Right renal cortex interstitium (tissue), 3 donors: ENCODE results near the gene RHOXF1. TPM values are rescaled to one million over a fixed set of nuclear protein-coding genes. Genes with fewer than 3 reads are reported as not detected.
"Not testable (repeated sequence)": the region's sequence is repeated elsewhere in the genome, so short reads cannot be mapped to it uniquely, and the experiment has no call there.

Experiments used
- DNase-seq, 3 donors: peaks; one replicate each; pipeline ENCODE4 v3.0.0-alpha.2; 2013; ENCODE audit warnings: low read depth in 3 of 3, low spot score in 2 of 3
- polyA plus RNA-seq, 3 donors: library from polyadenylated mRNA; unstranded; fragments of 120-200 nt; gene quantifications; one replicate each; pipeline ENCODE4 v1.2.1, GENCODE V29; 2013; ENCODE audit not compliant: insufficient read length in 3 of 3

Gene RHOXF1
- polyA plus RNA-seq, 3 donors: 0.58 to 1.1 TPM; not detected in 1

DNA sequence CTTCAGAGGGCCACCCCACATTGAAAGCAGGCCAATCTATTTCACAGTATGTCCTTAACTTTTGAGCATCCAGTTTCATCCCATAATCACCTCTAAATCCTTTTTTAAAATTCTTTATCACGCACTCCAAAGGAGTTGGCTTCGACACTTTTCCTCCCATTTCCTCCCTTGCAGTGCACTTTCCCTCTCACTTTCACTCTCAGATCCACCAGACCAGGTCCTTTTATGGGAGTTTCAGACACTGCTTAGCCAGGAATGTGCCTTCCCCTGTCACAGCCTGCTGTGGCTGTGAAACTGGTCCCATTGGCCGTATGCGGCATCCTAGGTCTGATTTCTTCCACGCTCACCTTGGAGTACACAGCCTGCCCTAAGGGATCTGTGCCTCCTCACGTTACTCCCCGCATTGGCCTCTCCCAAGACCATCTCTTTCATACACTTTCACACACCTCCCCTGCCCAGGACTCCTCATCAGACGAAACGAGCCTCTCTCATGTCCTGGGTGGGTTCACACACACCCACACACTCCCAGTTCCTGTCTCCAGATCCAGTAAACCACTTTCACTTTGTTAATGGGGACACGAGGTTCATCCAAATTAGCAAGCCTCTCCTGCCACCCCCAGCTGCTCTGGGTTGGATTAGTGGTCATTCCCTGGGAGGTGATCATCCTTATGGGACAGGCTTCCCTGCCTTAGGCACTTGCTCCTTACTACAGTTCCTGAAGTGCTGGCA lies 28.3 kb downstream of the RHOXF1 start:
- DNase-seq: no peak

DNA sequence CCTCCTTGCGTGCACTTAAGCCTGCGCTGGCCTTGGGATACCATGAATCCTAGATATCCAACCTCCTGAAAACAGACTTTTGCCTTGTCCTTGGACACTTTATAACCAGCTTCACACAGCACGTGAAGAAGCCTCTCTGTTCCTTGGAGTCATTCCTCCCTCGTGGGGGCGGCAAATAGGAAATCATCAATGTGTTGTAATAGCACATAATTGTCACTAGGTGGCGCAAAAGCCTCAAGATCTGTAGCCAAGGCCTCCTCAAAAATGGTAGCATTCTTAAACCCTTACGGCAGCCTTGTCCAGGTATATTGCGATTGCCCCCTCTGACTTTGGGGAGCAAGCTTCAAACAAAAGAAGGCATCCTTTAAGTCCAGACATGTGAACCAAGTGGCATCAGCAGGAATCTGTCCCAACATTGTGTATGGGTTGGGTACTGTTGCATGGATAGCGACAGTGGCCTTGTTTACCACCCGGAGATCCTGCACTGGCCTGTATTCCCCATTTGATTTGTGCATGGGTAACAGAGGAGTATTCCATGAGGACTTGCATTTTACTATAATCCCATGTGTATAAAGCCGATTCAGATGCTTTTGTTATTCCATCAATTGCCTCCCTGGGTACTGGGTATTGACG lies 30.0 kb downstream of the RHOXF1 start:
- not testable (repeated sequence) for DNase-seq

DNA sequence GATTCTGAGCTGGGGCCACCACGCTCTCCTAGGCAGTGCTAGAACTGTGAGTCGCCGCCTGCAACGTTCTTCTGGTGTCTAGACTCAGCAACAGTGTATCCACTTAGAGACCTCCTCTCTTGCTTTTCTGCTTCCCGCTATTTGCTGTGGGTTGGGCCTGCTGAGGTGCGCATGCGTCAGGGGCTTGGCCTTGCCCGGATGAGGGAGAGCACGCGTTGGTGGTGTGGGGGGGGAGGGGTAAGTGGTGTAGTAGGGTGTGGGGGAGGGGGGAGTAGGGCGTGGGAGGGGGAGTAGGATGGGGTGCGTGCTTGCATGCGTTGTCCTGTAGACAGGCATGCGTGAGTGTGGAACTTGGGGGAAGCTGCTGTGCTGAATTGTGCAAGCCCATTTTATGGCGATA lies 38.1 kb downstream of the RHOXF1 start, which contains the start of gene RHOXF2B:
RHOXF2B (minus strand) TSS at position 101 of the 400 bp plus-strand sequence. CDS start 138 bp downstream, outside the sequence.
- DNase-seq: not testable (repeated sequence)

DNA sequence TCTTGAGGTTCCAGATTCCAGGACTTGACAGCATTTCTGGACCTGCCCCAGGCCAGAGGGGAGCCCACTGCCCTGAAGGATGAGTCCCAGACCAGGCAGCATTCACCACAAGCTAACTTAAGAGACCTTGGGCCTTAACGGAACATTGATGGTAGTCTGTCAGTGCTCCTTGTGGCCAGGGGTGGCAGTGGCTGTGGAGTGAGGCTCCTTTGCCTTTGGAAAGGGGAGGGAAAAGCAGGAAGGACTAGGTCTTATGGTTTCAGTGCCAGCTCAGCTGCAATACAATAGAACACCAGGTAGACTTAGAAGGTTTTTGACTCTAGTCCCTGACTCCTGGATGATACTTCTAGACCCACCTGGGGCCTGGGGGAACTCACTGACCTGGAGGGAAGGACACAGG lies 49.5 kb downstream of the RHOXF1 start:
- DNase-seq: not testable (repeated sequence)

Other genes with a start within 250 kb of the RHOXF1 start
- gene RNF113A, start 244.2 kb downstream of the RHOXF1 start, polyA plus RNA-seq: 10 to 100 TPM; 11.6 to 13.7 (median 11.9) TPM
- 100 to 1,000 TPM; 167 to 180 (median 173) TPM for gene NDUFA1, start 244.1 kb downstream of the RHOXF1 start, polyA plus RNA-seq
- under 1 TPM; 0.26 to 0.37 (median 0.31) TPM for gene AKAP14, start 220.0 kb downstream of the RHOXF1 start, polyA plus RNA-seq
- gene NKAP, start 172.2 kb downstream of the RHOXF1 start, polyA plus RNA-seq: 10 to 100 TPM; 13.6 to 16.7 (median 14.9) TPM
- under 1 TPM in 2 of 3 donors, not detected in 1; 0.07 to 0.49 TPM for gene RHOXF2B, start 38.2 kb downstream of the RHOXF1 start, polyA plus RNA-seq
- under 1 TPM in 2 of 3 donors, not detected in 1; 0.13 to 0.62 TPM for gene RHOXF2, start 42.7 kb upstream of the RHOXF1 start, polyA plus RNA-seq
- gene ZBTB33, start 134.9 kb upstream of the RHOXF1 start, polyA plus RNA-seq: 10 to 100 TPM; 26.6 to 29.3 (median 28.0) TPM
- gene TMEM255A, start 195.5 kb upstream of the RHOXF1 start, polyA plus RNA-seq: under 1 TPM; 0.33 to 0.76 (median 0.41) TPM
- not detected for gene ATP1B4, start 246.2 kb upstream of the RHOXF1 start, polyA plus RNA-seq